ENCODE results near the gene SRRM3.

DNA sequence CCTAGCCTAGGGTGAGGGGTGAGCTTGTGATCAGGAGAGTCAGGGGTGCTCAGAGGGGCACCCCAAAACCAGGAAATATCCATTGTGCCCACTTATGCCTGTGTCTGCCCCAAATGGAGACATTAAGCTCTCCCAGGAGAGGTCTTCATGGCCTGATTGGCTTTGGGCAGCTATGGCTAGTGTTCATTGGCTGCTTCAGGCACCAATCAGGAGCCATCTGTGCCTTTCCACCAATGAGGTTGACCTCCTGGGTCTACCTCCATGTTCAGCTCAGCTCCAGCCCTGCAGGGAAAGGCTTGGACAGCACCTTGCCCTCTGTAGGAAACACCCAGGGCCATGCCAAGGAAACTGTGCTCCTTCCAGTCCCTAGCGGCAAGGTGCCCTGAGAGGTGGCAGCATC, 76.8 kb downstream of the SRRM3 start:
- TF ChIP-seq, protein P1, sequence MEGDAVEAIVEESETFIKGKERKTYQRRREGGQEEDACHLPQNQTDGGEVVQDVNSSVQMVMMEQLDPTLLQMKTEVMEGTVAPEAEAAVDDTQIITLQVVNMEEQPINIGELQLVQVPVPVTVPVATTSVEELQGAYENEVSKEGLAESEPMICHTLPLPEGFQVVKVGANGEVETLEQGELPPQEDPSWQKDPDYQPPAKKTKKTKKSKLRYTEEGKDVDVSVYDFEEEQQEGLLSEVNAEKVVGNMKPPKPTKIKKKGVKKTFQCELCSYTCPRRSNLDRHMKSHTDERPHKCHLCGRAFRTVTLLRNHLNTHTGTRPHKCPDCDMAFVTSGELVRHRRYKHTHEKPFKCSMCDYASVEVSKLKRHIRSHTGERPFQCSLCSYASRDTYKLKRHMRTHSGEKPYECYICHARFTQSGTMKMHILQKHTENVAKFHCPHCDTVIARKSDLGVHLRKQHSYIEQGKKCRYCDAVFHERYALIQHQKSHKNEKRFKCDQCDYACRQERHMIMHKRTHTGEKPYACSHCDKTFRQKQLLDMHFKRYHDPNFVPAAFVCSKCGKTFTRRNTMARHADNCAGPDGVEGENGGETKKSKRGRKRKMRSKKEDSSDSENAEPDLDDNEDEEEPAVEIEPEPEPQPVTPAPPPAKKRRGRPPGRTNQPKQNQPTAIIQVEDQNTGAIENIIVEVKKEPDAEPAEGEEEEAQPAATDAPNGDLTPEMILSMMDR (IDR thresholded peaks at IDR 0.05; ENCODE audit: low read depth, low read length), result no peak
- TF ChIP-seq EZH2phosphoT487 (IDR thresholded peaks at IDR 0.05; ENCODE audit: low read depth), result no peak
